Measurements from ENCODE around the gene BIRC6.

Gene BIRC6

DNA sequence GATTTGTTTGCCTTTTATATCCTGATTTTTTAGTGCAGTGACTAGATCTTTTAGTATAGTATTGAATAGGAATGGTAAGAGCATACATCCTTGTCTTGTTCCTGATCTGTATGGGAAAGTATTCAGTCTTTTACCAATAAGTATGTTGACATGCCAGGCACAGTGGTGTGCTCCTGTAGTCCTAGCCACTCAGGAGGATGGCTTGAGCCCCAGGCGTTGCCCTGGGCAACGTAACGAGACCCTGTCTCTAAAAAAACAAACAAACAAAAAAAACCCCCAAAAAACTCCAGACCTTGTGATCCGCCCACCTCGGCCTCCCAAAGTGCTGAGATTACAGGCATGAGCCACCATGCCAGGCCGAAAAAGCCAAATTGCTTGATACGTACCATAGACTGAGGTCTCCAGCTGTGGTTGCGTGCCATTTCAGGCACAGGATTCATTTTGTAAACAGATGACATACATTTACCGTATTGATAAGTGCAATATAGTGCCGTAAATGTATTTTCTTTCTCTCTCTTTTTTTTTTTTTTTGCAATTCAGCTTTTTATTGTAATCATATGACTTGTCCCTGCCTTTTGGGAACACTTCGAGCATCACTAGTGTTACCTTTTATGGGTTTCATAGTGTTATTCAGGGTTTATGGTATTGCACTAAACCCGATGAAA lies 18.5 kb downstream of the BIRC6 start:
- TF ChIP-seq, protein P1, sequence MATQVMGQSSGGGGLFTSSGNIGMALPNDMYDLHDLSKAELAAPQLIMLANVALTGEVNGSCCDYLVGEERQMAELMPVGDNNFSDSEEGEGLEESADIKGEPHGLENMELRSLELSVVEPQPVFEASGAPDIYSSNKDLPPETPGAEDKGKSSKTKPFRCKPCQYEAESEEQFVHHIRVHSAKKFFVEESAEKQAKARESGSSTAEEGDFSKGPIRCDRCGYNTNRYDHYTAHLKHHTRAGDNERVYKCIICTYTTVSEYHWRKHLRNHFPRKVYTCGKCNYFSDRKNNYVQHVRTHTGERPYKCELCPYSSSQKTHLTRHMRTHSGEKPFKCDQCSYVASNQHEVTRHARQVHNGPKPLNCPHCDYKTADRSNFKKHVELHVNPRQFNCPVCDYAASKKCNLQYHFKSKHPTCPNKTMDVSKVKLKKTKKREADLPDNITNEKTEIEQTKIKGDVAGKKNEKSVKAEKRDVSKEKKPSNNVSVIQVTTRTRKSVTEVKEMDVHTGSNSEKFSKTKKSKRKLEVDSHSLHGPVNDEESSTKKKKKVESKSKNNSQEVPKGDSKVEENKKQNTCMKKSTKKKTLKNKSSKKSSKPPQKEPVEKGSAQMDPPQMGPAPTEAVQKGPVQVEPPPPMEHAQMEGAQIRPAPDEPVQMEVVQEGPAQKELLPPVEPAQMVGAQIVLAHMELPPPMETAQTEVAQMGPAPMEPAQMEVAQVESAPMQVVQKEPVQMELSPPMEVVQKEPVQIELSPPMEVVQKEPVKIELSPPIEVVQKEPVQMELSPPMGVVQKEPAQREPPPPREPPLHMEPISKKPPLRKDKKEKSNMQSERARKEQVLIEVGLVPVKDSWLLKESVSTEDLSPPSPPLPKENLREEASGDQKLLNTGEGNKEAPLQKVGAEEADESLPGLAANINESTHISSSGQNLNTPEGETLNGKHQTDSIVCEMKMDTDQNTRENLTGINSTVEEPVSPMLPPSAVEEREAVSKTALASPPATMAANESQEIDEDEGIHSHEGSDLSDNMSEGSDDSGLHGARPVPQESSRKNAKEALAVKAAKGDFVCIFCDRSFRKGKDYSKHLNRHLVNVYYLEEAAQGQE (IDR thresholded peaks at IDR 0.05; ENCODE audit: insufficient read depth in 1 of 2, low read depth in 2 of 2, low read length in 2 of 2) = no peak
- TF ChIP-seq FOXP2 (optimal IDR thresholded peaks at IDR 0.05; ENCODE audit: borderline replicate concordance, extremely low read depth, extremely low read length, insufficient read depth) (no peak), TAF1 (IDR thresholded peaks at IDR 0.05; ENCODE audit: borderline replicate concordance, insufficient read depth, low read length) (no peak), SIN3A (IDR thresholded peaks at IDR 0.05; ENCODE audit: borderline replicate concordance, insufficient read depth, low read length) (no peak), POLR2AphosphoS5 (IDR thresholded peaks at IDR 0.05; ENCODE audit: low read depth, low read length) (no peak)

DNA sequence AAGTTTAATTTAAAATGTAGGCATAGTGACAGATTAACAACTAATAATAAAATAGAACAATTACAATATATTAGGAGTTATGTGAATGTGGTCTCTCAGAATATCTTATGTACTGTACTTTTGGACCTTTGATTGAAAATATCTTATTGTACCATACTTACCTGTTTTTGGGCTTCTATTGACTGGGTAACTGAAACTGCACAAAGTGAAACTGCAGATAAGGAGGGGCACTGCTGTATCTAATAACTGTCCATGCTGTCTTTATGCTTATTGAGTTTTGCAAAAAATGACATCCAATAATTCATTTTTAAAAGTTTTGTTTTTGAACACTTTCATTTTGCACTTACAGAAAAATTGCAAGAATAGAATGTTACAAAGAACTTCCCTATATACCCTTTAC lies 19.9 kb downstream of the BIRC6 start:
- TF ChIP-seq, protein P1 (IDR thresholded peaks at IDR 0.05; ENCODE audit: insufficient read depth in 1 of 2, low read depth in 2 of 2, low read length in 2 of 2) = no peak
- TF ChIP-seq POLR2AphosphoS5 (IDR thresholded peaks at IDR 0.05; ENCODE audit: low read depth, low read length) = no peak
- no peak for TF ChIP-seq FOXP2 (optimal IDR thresholded peaks at IDR 0.05; ENCODE audit: borderline replicate concordance, extremely low read depth, extremely low read length, insufficient read depth)
- no peak for TF ChIP-seq SIN3A (IDR thresholded peaks at IDR 0.05; ENCODE audit: borderline replicate concordance, insufficient read depth, low read length)
- no peak for TF ChIP-seq TAF1 (IDR thresholded peaks at IDR 0.05; ENCODE audit: borderline replicate concordance, insufficient read depth, low read length)

DNA sequence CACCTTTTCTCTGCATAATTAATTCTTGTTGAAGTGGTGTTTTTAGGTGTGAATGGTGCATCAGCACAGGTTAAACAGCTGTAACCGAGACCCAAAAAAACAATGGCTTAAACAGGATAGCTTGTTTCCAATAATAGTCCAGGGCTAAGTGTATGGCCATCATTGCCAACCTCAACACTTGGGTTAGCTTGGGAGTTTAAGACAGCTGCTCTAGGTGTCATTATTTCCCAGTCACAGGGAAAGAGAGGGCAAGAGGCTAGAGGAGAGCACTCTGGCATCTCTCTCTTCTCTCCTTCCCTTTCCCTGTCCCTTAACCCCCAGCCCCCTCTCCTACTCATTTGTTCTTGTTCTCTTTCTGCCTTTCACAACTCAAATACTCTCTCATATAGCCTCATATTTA lies 21.1 kb downstream of the BIRC6 start:
- TF ChIP-seq FOXP2 (optimal IDR thresholded peaks at IDR 0.05; ENCODE audit: borderline replicate concordance, extremely low read depth, extremely low read length, insufficient read depth) = no peak
- TF ChIP-seq, protein P1 (IDR thresholded peaks at IDR 0.05; ENCODE audit: insufficient read depth in 1 of 2, low read depth in 2 of 2, low read length in 2 of 2) = no peak
- no peak for TF ChIP-seq TAF1 (IDR thresholded peaks at IDR 0.05; ENCODE audit: borderline replicate concordance, insufficient read depth, low read length)
- TF ChIP-seq POLR2AphosphoS5 (IDR thresholded peaks at IDR 0.05; ENCODE audit: low read depth, low read length) = no peak
- TF ChIP-seq SIN3A (IDR thresholded peaks at IDR 0.05; ENCODE audit: borderline replicate concordance, insufficient read depth, low read length) = no peak

DNA sequence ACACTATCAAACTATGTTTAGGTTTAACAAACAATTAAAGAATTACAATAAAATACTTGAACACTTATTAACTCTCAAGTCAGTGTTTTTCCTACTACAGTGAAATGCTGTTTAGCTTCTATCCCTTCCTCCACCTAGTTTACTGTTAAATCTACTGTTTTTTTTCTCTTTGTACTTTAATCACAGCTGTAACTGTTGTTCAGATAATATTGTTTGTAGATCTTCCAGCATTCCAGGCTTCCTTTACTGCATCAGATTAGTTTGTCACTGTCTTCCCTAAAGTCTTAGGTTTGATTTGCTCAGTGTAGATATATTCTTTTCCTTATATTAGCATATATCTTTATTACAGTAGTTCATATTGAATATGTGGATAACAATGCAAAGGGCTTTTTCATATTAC lies 22.5 kb downstream of the BIRC6 start:
- TF ChIP-seq, protein P1 (IDR thresholded peaks at IDR 0.05; ENCODE audit: insufficient read depth in 1 of 2, low read depth in 2 of 2, low read length in 2 of 2) = no peak
- TF ChIP-seq POLR2AphosphoS5 (IDR thresholded peaks at IDR 0.05; ENCODE audit: low read depth, low read length) (no peak), TAF1 (IDR thresholded peaks at IDR 0.05; ENCODE audit: borderline replicate concordance, insufficient read depth, low read length) (no peak), FOXP2 (optimal IDR thresholded peaks at IDR 0.05; ENCODE audit: borderline replicate concordance, extremely low read depth, extremely low read length, insufficient read depth) (no peak), SIN3A (IDR thresholded peaks at IDR 0.05; ENCODE audit: borderline replicate concordance, insufficient read depth, low read length) (no peak)
